NCI-H774 (cell line): ENCODE data around the gene DCDC2C.

Experiments used
- DNase-seq: peaks from one replicate; lab custom pipeline; 2025; lab: John Stamatoyannopoulos, UW

The DCDC2C gene

GRCh38 chr2:3672861-3673678, 30.3 kb upstream of the DCDC2C start:
- no peak for DNase-seq

- no peak for DNase-seq
These were observed 29.1 kb upstream of the DCDC2C start for GRCh38 chr2:3674066-3674845.

GRCh38 chr2:3675687-3676086, 27.7 kb upstream of the DCDC2C start:
- DNase-seq, result no peak

- DNase-seq, result no peak
These were observed 25.9 kb upstream of the DCDC2C start for GRCh38 chr2:3677436-3677835.

GRCh38 chr2:3678212-3678611, 25.2 kb upstream of the DCDC2C start:
- no peak for DNase-seq

GRCh38 chr2:3679180-3679579, 24.2 kb upstream of the DCDC2C start:
- DNase-seq, result no peak

- no peak for DNase-seq
These were observed 23.6 kb upstream of the DCDC2C start for GRCh38 chr2:3679616-3680393.

GRCh38 chr2:3680548-3681345, 22.6 kb upstream of the DCDC2C start:
- no peak for DNase-seq

GRCh38 chr2:3681625-3682024, 21.8 kb upstream of the DCDC2C start:
- no peak for DNase-seq

- DNase-seq, result no peak
These were observed 20.6 kb upstream of the DCDC2C start for GRCh38 chr2:3682811-3683210.

GRCh38 chr2:3683748-3684454, 19.5 kb upstream of the DCDC2C start:
- DNase-seq, result no peak

GRCh38 chr2:3689998-3690748, 13.2 kb upstream of the DCDC2C start:
- no peak for DNase-seq

- peak; percentile 26 for DNase-seq
These were observed 11.0 kb upstream of the DCDC2C start for GRCh38 chr2:3692375-3692774.

GRCh38 chr2:3696545-3696944, 6.8 kb upstream of the DCDC2C start:
- DNase-seq, result no peak

GRCh38 chr2:3701071-3701470, 2.3 kb upstream of the DCDC2C start:
- no peak for DNase-seq

- DNase-seq, result no peak
These were observed 481 bp downstream of the DCDC2C start for GRCh38 chr2:3703757-3704355.

- DNase-seq, result no peak
These were observed 1.3 kb downstream of the DCDC2C start for GRCh38 chr2:3704692-3705091.

- no peak for DNase-seq
These were observed 2.4 kb downstream of the DCDC2C start for GRCh38 chr2:3705782-3706181.

- no peak for DNase-seq
These were observed 3.5 kb downstream of the DCDC2C start for GRCh38 chr2:3706892-3707291.

GRCh38 chr2:3708576-3708975, 5.2 kb downstream of the DCDC2C start:
- DNase-seq, result no peak
